D341Med (cell line): Measurements from ENCODE around the gene CWF19L2.
A peak's percentile ranks its signal among the peaks of the same experiment; 100 is the strongest.

Experiments used
- DNase-seq: peaks from one replicate; pipeline ENCODE4 v3.0.0; 2012; ENCODE audit warnings: low spot score

The CWF19L2 gene

GRCh38 chr11:107293677-107294344, 163.8 kb downstream of the CWF19L2 start:
- DNase-seq, result peak; percentile 4

DNA sequence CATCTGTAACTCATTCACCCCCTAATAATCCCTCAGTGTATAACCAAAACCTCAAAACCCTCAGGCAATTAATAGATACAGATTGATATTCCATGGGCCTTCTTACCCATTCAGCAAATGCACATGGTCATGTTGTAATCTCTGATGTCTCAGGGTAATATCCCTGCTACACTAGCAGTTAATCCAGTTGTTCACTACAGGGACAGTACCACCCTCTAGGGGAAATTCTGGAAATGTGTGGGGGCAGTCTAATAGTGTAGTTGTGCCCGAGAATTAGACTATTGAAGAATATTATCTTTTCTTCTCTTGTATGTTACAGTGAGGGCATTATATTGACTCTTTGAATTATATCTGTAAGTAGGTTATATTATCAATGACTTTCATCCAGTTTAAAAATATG, 175.4 kb downstream of the CWF19L2 start:
- no peak for DNase-seq
